NT2/D1 (cell line): ENCODE measurements around the gene PLXNC1.

Source experiments
- DNase-seq: peaks from one replicate; pipeline ENCODE4 v3.0.0-alpha.2; 2011; ENCODE audit warnings: low read depth, low spot score
- H3K27me3 ChIP-seq: 2 replicates; pipeline ENCODE4 v1.6.0; 2011; ENCODE audit warnings: mild to moderate bottlenecking; ENCODE audit not compliant: insufficient read length, insufficient read depth
- H3K36me3 ChIP-seq: 2 replicates; pipeline ENCODE4 v1.6.1; 2011; ENCODE audit warnings: mild to moderate bottlenecking, low read length, mixed read lengths; ENCODE audit not compliant: insufficient read depth, insufficient read length
- H3K4me1 ChIP-seq: 2 replicates; pipeline ENCODE4 v1.5.1; 2011; ENCODE audit not compliant: insufficient read depth, insufficient read length
- H3K4me3 ChIP-seq: 2 replicates; pipeline ENCODE4 v1.5.1; 2011; ENCODE audit warnings: low read depth; ENCODE audit not compliant: insufficient read length
- H3K9ac ChIP-seq: 2 replicates; pipeline ENCODE4 v1.6.0; 2011; ENCODE audit warnings: low read depth; ENCODE audit not compliant: insufficient read length
- H3K9me3 ChIP-seq: 2 replicates; pipeline ENCODE4 v1.5.1; 2011; ENCODE audit warnings: mild to moderate bottlenecking, low read length; ENCODE audit not compliant: insufficient read depth
- SUZ12 ChIP-seq: IDR thresholded peaks from 2 replicates; pipeline ENCODE4 v1.6.1; 2011; ENCODE audit not compliant: insufficient read length, insufficient read depth; ENCODE audit errors: extremely low read depth
- YY1 ChIP-seq: IDR thresholded peaks from 2 replicates; pipeline ENCODE4 v1.6.1; 2011; ENCODE audit not compliant: insufficient read length, insufficient read depth
- ZNF274 ChIP-seq: IDR thresholded peaks from 2 replicates; pipeline ENCODE4 v1.6.1; 2011; ENCODE audit warnings: mild to moderate bottlenecking, low read depth, low read length

PLXNC1 gene

GRCh38 chr12:94207467-94207848 lies 59.1 kb downstream of the PLXNC1 start:
- H3K36me3 ChIP-seq, result peaks cover 5% of the 10 kb centered on the region
- no peak overlapping the region for H3K4me3 ChIP-seq
- no peak for DNase-seq
- no peak overlapping the region for H3K9ac ChIP-seq
- TF ChIP-seq ZNF274 (no peak), YY1 (no peak), SUZ12 (no peak)
- no peaks in the 10 kb centered on the region for H3K4me1 ChIP-seq
- no peaks in the 10 kb centered on the region; the same call in 1 of the 2 replicates for H3K9me3 ChIP-seq
- H3K27me3 ChIP-seq, result no peaks in the 10 kb centered on the region

GRCh38 chr12:94207849-94208621 lies 59.7 kb downstream of the PLXNC1 start:
- DNase-seq, result no peak
- Histone ChIP-seq H3K9me3 (no peaks in the 10 kb centered on the region; the same call in 1 of the 2 replicates), H3K9ac (no peak overlapping the region), H3K4me3 (no peak overlapping the region), H3K27me3 (no peaks in the 10 kb centered on the region), H3K36me3 (peaks cover 5% of the 10 kb centered on the region), H3K4me1 (no peaks in the 10 kb centered on the region)
- TF ChIP-seq ZNF274 (no peak), SUZ12 (no peak), YY1 (no peak)

GRCh38 chr12:94208622-94208966 lies 60.2 kb downstream of the PLXNC1 start:
- Histone ChIP-seq H3K4me3 (no peak overlapping the region), H3K9ac (no peak overlapping the region), H3K9me3 (no peaks in the 10 kb centered on the region), H3K36me3 (peaks cover 5% of the 10 kb centered on the region), H3K4me1 (no peaks in the 10 kb centered on the region), H3K27me3 (no peaks in the 10 kb centered on the region)
- DNase-seq, result no peak
- TF ChIP-seq YY1, result no peak
- no peak for TF ChIP-seq ZNF274
- no peak for TF ChIP-seq SUZ12

GRCh38 chr12:94209240-94209639 lies 60.9 kb downstream of the PLXNC1 start:
- TF ChIP-seq YY1 (no peak), SUZ12 (no peak), ZNF274 (no peak)
- H3K4me3 ChIP-seq, result no peak overlapping the region
- H3K9me3 ChIP-seq, result no peaks in the 10 kb centered on the region
- peaks cover 5% of the 10 kb centered on the region for H3K36me3 ChIP-seq
- no peak overlapping the region for H3K9ac ChIP-seq
- no peaks in the 10 kb centered on the region for H3K4me1 ChIP-seq
- DNase-seq, result no peak
- no peaks in the 10 kb centered on the region for H3K27me3 ChIP-seq

GRCh38 chr12:94211021-94211420 lies 62.6 kb downstream of the PLXNC1 start:
- Histone ChIP-seq H3K27me3 (no peaks in the 10 kb centered on the region), H3K9me3 (no peaks in the 10 kb centered on the region), H3K9ac (no peak overlapping the region), H3K4me1 (no peaks in the 10 kb centered on the region), H3K4me3 (no peak overlapping the region), H3K36me3 (peaks cover 5% of the 10 kb centered on the region)
- no peak for TF ChIP-seq SUZ12
- no peak for TF ChIP-seq YY1
- TF ChIP-seq ZNF274, result no peak
- no peak for DNase-seq

- H3K27me3 ChIP-seq, result no peaks in the 10 kb centered on the region
- no peak for DNase-seq
- no peaks in the 10 kb centered on the region for H3K4me1 ChIP-seq
- no peaks in the 10 kb centered on the region for H3K9me3 ChIP-seq
- TF ChIP-seq ZNF274 (no peak), YY1 (no peak), SUZ12 (no peak)
- H3K36me3 ChIP-seq, result peaks cover 4% of the 10 kb centered on the region
- H3K4me3 ChIP-seq, result no peak overlapping the region
- H3K9ac ChIP-seq, result no peak overlapping the region
These were observed 69.9 kb downstream of the PLXNC1 start for GRCh38 chr12:94218233-94218632.

GRCh38 chr12:94219622-94220302 lies 71.4 kb downstream of the PLXNC1 start:
- H3K27me3 ChIP-seq, result no peaks in the 10 kb centered on the region

More at GRCh38 chr12:94219622-94220302, 71.4 kb downstream of the PLXNC1 start:
- no peak for DNase-seq
- no peaks in the 10 kb centered on the region for H3K9me3 ChIP-seq
- H3K4me1 ChIP-seq, result no peaks in the 10 kb centered on the region
- H3K4me3 ChIP-seq, result no peak overlapping the region
- H3K36me3 ChIP-seq, result peaks cover 13% of the 10 kb centered on the region
- no peak overlapping the region for H3K9ac ChIP-seq
- TF ChIP-seq ZNF274 (no peak), YY1 (no peak), SUZ12 (no peak)
